CD4-positive, alpha-beta T cell treated with Interleukin-6 at 100 ng/mL for 8 hours (primary cell): ENCODE results near the gene CRYL1.

Experiments
- DNase-seq: peaks from one replicate; pipeline ENCODE4 v3.0.0-alpha.2; 2020; ENCODE audit warnings: mixed read lengths, low spot score

The CRYL1 gene

DNA sequence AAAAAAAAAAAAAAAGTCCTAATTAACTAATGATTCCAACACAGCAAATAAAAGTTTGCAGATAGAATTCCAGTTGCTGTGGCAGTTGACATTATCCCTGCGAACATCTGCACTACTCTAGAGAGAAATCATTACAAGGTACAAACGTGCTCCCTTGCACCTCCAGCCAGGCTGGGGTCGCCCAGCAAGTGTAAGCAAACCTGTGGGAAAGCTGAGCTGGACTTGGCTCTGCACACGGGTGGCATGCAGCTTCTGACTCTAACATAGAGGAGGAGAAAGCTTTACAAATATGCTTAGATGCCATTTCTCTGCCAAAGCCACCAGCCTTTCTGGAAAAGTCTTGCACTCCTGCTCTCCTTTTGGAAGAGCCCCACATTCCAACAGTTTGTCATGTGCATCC lies 103.3 kb downstream of the CRYL1 start:
- no peak for DNase-seq

DNA sequence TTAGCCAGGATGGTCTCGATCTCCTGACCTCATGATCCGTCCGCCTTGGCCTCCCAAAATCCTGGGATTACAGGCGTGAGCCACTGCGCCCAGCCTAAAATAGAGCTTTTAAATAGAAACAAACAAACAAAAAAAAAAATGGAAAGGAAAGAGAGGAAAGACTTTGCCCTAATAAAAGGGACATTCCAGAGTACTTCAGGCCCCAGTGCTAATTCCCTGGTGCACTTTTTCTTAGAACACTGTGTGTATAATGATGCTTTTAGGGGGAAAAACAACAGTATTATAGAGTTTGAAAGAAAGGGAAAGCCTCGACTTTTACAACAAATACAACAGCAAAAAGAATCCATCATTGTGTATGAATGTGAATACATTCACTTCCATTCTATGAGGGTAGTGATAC lies 104.7 kb downstream of the CRYL1 start:
- DNase-seq = no peak

DNA sequence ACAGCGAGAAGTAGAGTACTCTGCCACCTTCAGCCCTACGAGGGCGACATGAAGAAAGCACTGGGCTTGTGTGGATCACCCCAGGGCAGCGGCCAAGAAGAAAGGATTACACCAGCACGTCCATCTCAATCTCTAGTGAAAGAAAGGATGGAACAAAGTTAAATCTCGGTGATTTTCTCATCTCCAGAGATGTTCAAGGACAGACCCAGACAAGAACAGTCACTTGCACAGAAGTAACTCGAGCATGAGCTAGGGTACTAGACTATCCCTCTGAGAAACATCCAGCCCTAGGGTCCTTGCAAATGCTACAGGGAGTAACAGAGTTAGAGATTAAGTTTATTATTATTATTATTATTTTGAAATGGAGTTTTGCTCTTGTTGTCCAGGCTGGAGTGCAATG lies 106.7 kb downstream of the CRYL1 start:
- no peak for DNase-seq

DNA sequence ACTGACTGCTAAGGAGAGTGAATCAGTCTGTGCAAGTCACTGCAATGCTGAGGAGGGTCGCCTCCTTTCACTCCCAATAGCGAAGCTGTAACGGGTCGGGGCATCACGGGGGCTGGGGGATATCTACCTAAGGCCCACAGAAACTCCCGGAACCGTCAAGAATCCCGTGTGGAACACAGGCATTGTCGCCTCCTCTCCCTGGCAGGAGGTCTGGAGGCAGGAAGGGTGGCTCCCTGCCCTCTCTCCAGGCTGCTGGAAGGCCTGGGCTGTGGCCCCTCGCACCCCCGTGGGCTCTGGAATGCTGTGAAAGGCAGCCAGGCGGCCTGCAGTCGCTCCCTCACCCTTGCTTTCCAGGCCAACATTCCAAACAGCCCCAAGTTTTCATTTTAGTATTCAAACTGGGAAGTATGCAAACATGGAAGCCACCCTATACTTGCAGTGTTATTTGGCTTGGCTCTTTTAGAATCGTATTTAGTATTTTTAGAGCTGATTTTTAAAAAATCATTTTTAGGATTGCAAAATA lies 109.4 kb downstream of the CRYL1 start:
- DNase-seq = no peak

DNA sequence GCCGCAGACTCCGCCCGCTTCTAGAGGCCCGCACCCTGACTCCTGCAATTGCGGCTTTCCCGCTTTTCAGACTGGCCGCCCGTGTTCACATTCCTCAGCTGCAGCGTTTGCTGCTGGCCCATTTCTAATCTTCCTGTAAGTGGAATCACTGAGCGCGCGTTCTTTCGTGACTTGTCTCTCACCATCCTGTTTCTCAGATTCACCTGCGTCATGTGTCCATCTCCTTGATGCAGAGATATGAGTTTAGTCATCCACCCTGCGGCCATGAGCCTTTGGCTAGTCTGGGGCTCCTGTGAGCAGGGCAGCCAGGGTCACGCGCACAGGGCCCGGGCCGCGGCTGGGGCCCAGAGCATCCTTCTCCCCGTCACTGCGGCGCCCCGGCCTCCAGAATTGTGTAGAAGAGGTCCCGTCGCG lies 110.0 kb downstream of the CRYL1 start:
- no peak for DNase-seq

DNA sequence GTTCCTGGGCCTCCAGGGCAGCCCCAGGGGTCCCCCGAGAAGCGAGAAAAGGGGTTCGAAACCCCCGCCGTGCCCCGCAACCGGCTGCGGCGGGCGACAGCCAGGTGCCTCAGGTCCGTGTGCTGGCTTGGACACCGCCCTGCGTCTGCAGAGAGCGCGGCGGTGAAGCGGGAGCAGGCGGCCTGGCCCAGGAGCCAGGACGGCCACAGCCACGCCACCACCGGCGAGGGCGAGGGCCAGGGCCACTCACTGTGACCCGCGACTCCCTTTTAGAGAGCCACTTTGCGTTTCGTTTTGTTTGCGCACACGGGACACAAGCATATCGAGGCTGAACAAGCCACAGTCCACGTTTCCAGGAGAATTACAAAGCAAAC lies 110.4 kb downstream of the CRYL1 start:
- DNase-seq = no peak

DNA sequence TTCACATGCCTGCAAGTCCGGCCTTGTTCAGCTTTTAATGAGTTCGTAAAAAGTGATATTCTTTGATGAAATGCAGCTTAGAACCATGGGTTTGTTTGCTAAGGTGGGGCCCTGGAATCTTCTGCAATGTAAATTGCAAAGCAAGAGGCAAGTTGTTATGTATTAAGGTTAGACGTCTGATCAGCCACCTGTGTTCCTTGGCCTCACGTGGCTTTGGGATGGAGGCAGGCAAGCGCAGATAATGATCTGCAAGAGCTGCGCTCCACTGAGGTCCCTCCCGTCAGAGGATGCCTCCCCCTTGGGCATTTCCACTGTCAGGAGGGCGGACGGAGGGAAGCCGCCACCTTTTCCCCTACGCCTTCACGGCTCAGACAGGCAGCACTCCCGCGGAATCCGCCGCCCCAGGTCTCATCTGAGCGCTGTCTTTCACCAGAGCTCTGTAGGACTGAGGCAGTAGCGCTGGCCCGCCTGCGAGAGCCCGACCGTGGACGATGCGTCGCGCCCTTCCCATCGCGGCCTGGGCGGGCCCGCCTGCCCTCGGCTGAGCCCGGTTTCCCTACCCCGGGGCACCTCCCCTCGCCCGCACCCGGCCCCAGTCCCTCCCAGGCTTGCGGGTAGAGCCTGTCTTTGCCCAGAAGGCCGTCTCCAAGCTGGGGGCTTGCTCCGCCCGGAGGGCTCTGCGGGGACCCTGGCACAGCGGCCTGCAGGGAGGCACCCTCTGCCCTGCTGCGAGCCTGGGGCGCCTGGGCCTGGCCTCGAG lies 110.9 kb downstream of the CRYL1 start:
- no peak for DNase-seq

DNA sequence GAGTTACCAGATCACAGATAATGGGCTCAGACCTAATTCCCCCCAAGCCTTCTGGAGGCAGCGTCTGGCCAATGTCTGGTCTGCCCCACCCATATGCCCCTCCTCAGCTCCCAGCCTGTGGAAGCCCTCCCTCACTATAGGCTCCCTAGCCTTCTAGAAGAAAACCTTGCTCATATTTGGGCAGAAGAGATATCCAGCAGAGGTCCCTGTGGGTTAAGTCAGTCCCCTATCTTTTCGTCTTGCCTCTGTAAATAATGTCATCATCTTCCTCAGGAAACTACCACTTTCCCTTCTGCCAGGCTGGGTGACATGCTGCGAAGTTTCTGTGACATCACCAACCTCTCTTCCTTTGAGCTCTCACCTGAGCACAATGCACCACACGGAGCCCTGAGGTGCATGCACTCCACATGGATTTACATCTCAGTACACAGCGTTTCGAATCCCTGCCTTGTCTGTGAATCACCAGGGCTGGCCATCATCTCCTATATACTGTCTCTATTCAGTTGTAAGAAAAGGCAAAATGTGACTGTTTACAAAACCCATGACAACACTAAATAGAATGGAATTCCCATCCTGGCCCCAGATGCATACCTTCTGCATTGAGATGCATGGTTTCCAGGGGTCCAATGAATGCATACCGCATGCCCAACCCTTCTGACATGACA lies 112.8 kb downstream of the CRYL1 start:
- DNase-seq = no peak

DNA sequence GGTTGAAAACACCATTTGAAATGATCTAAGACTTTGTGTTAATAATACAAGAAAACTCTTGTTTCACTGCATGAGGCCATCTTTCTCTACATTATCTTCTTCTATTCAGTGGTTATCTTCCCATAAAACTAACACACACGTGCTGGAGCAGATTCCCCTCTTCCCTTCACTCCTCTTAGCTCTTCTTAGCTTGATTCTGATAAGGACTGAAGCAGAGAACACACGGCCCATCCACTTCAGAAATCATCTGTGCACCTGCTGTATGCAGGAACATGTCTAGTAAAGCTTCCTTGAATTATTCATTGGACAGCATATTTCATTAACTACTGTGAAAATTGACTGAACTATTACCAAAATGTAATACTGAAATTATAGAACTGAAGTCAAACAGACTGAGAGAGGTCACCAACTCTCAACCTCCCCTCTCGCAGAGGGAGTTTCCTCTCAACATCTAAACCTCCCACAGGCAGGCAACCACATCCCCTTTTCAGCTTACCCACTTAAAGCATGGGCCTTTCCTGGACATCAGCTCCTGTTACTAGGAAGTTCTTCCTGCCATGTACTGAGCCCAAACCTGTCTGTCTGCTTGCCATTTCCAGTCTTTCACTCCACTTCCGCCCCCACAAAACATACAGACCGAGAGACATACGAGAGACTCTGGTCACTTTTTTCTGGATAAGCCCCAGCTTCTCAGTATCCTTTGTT lies 113.9 kb downstream of the CRYL1 start:
- peak; percentile 45 for DNase-seq

DNA sequence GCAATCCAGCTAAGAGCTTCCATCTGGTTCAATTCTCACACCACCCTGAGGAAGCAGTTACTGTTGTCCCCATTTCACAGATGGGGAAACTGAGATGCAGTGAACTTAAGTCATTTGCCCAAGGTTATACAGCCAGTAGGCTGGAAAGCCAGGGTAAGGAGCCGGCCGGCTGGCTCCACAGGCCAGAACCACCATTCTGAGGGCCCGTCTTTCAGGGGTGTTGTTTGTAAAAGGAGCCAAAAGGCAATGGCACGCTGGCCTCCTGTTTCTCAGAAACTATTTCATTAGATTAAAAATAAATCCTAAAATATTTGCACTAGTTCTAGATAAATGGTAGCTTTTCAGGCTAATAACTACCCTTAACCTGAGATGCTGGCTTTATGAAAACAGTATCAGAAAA lies 114.9 kb downstream of the CRYL1 start:
- no peak for DNase-seq

DNA sequence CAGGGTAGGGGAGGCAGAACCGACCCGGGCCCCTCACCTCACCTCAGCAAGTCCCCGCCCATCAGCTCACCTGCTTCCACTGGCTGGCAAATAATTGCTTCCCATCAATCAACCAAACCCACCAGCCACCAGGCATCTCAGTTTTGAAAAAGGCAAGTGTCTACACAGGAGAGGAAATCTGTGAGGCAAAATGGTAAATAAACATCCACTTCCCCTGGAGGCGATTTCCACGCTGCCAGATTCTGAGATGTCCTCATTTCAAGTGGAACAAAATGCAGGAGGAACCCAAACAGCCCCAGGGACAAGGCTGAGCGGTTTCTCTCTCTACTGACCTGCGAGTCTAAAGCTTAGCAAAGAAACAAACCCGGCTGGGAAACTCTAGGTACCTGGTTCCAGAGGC lies 117.5 kb downstream of the CRYL1 start:
- DNase-seq = no peak

DNA sequence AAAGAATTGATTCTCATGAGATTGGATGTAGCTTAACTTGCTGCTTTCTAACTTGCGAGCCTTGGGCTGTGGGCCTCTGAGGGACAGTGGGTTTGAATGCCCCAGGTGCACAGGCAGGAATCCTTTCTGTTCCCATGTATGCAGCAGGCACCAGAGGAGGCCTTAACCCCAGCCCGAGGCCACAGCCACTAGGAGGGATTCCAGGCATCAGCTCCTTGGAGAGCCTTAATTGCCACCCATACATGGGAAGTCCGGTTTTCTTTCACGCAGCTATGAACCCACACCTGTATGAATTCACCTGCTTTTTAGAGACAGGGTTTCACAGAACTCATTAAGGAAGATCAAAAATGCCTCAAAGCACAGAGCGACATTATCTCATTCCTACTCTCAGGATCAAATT lies 117.9 kb downstream of the CRYL1 start:
- DNase-seq = no peak

DNA sequence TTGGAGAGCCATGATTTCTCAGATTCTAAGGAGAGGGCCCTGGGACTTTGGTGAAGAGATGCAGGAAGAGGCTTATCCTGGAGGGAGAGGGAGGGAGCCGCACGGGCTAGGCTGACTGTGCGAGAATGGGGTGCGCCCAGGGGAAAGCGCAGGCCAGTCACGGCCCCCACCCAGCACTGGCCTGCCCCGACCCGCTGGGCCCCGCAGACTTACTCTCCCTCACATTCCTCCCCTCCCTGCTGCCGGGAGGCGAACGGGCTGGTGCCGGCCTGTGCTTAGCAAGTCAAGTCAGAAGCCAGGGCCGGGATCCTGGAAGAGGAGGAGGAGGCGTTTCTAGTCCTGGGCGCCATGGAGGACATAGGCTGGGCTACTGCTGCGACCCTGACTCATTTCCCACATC lies 120.0 kb downstream of the CRYL1 start:
- no peak for DNase-seq

DNA sequence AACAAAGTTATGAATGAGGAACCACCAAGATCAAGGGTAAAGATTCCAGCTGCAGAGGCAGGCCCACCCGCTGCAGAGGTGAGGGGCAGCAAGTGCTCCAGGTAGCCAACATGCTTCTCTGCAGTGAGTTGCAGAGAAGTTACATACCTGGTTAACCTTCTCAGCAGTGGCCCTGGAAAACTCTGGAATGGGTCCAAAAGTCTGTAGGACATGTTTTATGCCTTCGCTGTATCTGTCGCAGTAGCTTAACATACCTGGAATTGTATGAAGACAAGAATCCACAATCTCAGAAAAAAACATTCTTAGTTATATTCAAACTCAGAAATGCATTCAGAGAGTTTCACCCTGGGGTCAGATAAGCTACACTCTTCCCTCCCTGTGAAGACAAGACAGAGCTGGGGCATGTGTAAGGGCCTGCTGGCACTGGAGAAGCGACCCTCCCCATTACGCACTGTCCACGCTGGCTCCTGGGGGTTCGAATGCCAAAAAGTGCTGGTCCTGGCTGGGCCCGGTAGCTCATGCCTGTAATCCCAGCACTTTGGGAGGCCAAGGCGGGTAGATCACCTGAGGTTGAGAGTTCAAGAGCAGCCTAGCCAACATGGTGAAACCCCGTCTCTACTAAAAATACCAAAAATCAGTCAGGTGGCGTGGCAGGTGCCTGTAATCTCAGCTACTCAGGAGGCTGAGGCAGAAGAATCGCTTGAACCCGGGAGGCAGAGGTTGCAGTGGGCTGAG lies 121.0 kb downstream of the CRYL1 start:
- no peak for DNase-seq

DNA sequence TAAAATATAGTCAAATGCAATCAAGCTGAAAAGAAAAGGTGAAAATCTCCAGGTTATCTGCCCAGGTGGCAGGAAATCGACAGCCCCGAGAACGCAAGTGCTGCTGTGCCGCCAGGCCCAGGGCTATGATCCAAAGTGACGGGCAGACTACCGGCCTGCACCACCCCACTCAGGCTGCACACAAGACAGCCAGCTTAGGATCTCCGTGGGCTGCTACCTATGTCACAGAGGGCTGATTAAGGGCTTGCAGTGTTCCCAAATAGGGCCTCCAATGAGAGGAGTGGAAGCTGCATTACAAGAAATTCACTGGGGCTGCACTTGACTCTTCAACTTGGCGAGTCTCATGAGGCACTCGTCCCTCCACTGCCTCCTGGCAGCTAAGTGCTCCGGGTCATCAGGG lies 121.8 kb downstream of the CRYL1 start:
- no peak for DNase-seq

DNA sequence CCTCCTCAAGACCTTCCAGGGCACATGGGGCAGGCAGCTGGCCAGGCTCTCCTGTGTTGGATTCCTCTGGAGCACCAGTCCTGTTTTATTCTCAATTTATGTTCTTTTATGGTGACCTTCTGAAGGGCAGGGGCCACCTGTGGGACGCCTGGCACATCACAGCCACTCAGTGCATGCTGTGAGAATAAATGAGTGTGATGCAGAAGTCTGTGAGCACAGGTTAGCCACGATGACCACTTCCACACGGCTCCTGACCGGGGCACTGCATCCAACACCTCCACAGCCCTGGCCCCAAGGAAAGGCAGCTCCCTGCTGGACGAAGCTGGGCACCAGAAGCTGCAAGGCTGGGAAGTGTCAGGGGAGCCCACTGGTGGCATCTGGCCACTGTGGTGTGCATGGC lies 122.8 kb downstream of the CRYL1 start:
- no peak for DNase-seq

DNA sequence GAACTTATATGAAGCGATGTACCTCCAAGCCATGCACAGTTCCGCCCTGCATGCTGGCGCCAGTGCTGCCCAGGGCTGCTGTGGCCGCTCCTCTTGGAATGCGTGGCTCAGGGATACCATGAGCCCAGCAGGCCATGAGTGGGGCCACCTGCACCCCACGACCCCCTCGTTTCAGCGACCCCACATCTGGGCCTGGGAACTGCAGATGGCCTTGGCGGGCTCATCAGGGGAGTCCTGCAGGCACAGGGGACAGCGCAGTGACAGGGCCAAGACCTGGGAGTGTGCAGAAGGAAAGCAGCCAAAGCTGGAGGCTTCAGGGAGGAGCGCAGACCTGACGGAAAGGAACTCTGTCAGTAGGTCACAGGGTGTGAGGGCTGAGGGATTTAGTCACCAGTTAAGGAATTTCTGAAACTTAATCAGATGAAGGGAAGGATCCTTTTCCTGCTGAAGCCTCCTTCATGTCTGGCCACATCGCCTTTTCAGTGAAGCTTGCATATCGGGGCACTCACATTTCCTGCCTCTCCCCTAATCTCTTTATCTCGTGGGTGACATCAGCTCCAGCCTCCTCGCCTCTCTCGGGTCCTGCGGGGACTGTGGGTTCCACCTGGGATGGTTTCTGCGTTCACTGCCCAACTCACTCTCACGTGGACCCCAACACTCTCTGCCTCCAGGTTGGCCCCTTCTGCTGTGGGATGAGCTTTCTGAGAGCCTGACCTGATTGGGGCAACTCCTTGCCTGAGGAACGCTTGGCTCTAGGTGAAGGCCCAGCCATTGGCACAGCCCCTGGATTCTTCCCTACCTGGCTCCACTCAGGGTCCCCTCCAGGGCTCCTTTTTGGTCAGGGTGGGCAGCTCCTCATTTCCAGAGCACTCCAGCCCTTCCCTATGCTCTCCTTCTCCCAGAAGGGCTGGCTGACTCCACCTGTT lies 123.5 kb downstream of the CRYL1 start:
- DNase-seq = no peak

DNA sequence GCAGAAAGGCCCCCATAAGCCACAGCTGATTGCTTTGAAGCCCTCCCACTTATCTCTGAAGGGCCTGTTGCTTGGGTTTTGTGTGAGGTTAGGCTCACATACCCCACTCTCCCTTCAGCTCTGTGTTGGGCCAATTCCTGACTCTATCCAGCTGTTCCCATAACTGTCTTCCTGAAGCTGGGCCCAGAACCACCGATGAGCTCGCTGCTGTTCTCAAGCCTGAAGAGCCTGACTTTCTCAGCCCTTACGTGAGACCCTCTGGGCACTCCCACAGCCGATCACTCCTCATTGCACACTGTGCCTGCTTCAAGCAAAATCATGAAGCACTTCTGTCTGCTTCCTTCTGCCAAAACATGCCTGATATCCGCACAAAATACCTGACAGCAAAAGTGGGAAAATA lies 124.1 kb downstream of the CRYL1 start:
- DNase-seq = no peak

DNA sequence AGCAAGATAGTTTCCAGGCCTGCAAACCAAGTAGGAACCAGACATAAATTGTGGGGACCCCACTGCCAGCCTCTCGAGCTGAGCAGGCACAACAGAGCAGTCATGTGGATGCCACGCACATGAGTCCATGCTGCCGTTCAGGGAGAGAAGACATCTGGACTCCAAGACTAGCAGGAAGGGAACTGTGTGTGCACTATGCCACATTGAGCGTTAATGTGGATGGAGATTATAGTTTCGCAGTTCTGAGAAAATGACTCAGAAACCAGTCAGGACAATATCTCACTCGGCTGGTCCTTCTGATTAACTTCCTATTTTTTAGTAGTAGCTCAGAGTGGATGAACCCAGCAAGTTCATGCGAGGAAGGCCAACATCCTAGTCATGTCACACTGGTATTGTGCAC lies 124.9 kb downstream of the CRYL1 start:
- no peak for DNase-seq

DNA sequence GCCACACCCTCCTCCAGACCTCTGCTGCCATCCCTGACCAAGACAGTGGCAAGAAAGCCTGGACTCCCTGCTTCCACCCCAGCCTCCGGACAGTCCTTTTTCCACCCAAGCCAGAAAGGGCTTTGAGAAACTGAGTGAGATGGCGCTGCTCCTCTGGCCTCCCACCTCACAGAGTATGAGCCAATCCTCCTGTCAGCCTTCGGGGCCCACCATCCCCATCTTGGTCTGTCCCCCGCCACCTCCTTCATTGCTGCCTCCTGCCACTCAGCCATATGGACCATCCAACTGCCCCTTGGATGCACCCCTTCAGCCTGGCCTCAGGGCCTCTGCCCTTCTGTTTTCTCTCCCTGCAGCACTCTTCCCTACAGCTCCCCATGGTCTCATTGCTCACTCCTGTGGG lies 125.7 kb downstream of the CRYL1 start:
- DNase-seq = no peak

DNA sequence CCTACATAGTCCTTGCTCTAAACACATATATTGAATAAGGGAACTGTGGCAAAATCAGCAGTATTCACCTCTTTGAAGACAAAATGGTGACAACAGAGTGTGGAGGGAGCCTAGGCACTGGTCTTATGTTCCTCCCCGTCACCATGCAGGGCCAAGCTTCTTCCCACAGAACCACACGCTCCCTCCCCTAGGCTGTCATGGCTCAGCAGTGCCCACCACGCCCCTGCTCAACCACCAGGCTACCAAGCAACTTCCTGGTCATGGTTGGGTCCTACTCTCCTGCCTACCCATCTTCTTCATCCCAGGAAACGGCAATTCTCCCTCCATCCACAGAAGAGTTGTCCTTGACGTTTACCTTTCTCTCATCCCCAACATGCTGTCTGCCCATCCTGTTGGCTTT lies 126.1 kb downstream of the CRYL1 start:
- DNase-seq = no peak
